Upper lobe of left lung (tissue), 6 donors: ENCODE data around the gene LRIG2. TPM values are rescaled to one million over a fixed set of nuclear protein-coding genes. Genes with fewer than 3 reads are reported as not detected.
"Not testable (repeated sequence)": the region's sequence is repeated elsewhere in the genome, so short reads cannot be mapped to it uniquely, and the experiment has no call there.

Experiments
- ATAC-seq, 2 donors: fragments of 200-7000 bp; cut with Tn5 transposase; one replicate each; pipeline ENCODE4 v1.9.1; 2022; ENCODE audit warnings: mild to moderate bottlenecking in 2 of 2, moderate library complexity in 2 of 2; ENCODE audit not compliant: low FRiP score in 2 of 2
- DNase-seq, 2 donors: peaks; one replicate each; pipeline ENCODE4 v3.0.0-alpha.2; 2019 to 2020
- H3K27ac ChIP-seq, 4 donors: fragments of 200-600 bp; sonication (generic); one replicate each; pipeline ENCODE4 v1.5.1; 2016 to 2019
- H3K27me3 ChIP-seq, 4 donors: fragments of 200-600 bp; sonication (generic); one replicate each; pipeline ENCODE4 v1.5.1; 2017 to 2019
- H3K36me3 ChIP-seq, 4 donors: fragments of 200-600 bp; sonication (generic); one replicate each; pipeline ENCODE4 v1.5.1; 2016 to 2019
- H3K4me1 ChIP-seq, 4 donors: fragments of 200-600 bp; sonication (generic); one replicate each; pipeline ENCODE4 v1.5.1; 2018 to 2019
- H3K4me3 ChIP-seq, 4 donors: fragments of 200-600 bp; sonication (generic); one replicate each; pipeline ENCODE4 v1.5.1; 2017 to 2019; ENCODE audit warnings: mild to moderate bottlenecking in 2 of 4, moderate library complexity in 1 of 4
- H3K9me3 ChIP-seq, 4 donors: fragments of 200-600 bp; sonication (generic); one replicate each; pipeline ENCODE4 v1.5.1; 2018 to 2019
- EP300 ChIP-seq, 4 donors: sonication (generic); formaldehyde crosslinking; IDR thresholded peaks; one replicate each; pipeline ENCODE4 v1.5.1; 2017; ENCODE audit warnings: antibody characterized with exemption in 4 of 4, control low read depth in 2 of 4
- POLR2A ChIP-seq, 4 donors: fragments of 450-650 bp; IDR thresholded peaks; one replicate each; pipeline ENCODE4 v1.5.1; 2016 to 2017; ENCODE audit warnings: antibody characterized with exemption in 4 of 4, mild to moderate bottlenecking in 2 of 4
- POLR2AphosphoS5 ChIP-seq, 2 donors: sonication (generic); formaldehyde crosslinking; IDR thresholded peaks; one replicate each; pipeline ENCODE4 v1.5.1; 2017; ENCODE audit warnings: antibody characterized with exemption in 2 of 2
- WGBS, 2 donors: methylation state at CpG; one replicate each; pipeline ENCODE4 v1.1.5; 2017 to 2018; 5-methylcytosine and 5-hydroxymethylcytosine counted together
- total RNA-seq, 6 donors: library from RNA; depleted of rRNA in 4 of 6; stranded (reverse); fragments of >200 nt in 4 of 6; gene quantifications; one replicate each; pipeline versions ENCODE4 v1.1.0 to v1.2.1, GENCODE V29; 2016 to 2021
- TF ChIP-seq, protein P1 (sequence below), 6 experiments: fragments of 450-650 bp in 4 of 6; fragments of 200-600 bp in 2 of 6; sonication (generic) in 2 of 6; IDR thresholded peaks; one replicate each; pipeline ENCODE4 v1.5.1; 2016 to 2019; ENCODE audit warnings: antibody characterized with exemption in 6 of 6
- donor health status: DM: no; HTN: no; CAD: no; lungs with moderate emphysema.
- donor health status: DM: no; HTN: yes; CAD: no; lungs with severe emphysema.

Gene LRIG2
- total RNA-seq, 6 donors from 2014 or later: 4.2 to 21.1 (median 11.8) TPM

DNA sequence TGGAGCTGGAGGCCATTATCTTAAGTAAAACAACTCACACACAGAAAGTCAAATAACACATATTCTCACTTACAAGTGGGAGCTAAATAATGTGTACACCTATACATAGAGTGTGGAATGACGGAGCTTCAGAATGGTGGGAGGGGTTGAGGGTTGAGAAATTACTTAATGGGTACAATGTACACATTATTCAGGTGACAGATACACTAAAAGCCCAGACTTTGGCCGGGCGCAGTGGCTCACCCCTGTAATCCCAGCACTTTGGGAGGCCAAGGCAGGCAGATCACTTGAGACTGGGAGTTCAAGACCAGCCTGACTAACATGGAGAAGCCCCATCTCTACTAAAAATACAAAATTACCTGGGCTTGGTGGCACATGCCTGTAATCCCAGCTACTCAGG is 24.9 kb upstream of the LRIG2 start:
- no peak for DNase-seq
- Histone ChIP-seq H3K27me3 (no peaks in the 10 kb centered on the region), H3K36me3 (no peaks in the 10 kb centered on the region), H3K9me3 (no peaks in the 10 kb centered on the region), H3K4me3 (no peak overlapping the region), H3K4me1 (peaks cover 0 to 1% (median 1%) of the 10 kb centered on the region in 4 donors), H3K27ac (no peak overlapping the region)
- 88 to 94% methylated on average over 3 of the region's 3 CpGs for WGBS, 2 donors
- no peak for ATAC-seq
- TF ChIP-seq, protein P1, sequence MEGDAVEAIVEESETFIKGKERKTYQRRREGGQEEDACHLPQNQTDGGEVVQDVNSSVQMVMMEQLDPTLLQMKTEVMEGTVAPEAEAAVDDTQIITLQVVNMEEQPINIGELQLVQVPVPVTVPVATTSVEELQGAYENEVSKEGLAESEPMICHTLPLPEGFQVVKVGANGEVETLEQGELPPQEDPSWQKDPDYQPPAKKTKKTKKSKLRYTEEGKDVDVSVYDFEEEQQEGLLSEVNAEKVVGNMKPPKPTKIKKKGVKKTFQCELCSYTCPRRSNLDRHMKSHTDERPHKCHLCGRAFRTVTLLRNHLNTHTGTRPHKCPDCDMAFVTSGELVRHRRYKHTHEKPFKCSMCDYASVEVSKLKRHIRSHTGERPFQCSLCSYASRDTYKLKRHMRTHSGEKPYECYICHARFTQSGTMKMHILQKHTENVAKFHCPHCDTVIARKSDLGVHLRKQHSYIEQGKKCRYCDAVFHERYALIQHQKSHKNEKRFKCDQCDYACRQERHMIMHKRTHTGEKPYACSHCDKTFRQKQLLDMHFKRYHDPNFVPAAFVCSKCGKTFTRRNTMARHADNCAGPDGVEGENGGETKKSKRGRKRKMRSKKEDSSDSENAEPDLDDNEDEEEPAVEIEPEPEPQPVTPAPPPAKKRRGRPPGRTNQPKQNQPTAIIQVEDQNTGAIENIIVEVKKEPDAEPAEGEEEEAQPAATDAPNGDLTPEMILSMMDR (IDR thresholded peaks at IDR 0.05): no peak
- TF ChIP-seq EP300 (IDR thresholded peaks at IDR 0.05) (no peak), POLR2A (IDR thresholded peaks at IDR 0.05) (no peak), POLR2AphosphoS5 (IDR thresholded peaks at IDR 0.05) (no peak)

DNA sequence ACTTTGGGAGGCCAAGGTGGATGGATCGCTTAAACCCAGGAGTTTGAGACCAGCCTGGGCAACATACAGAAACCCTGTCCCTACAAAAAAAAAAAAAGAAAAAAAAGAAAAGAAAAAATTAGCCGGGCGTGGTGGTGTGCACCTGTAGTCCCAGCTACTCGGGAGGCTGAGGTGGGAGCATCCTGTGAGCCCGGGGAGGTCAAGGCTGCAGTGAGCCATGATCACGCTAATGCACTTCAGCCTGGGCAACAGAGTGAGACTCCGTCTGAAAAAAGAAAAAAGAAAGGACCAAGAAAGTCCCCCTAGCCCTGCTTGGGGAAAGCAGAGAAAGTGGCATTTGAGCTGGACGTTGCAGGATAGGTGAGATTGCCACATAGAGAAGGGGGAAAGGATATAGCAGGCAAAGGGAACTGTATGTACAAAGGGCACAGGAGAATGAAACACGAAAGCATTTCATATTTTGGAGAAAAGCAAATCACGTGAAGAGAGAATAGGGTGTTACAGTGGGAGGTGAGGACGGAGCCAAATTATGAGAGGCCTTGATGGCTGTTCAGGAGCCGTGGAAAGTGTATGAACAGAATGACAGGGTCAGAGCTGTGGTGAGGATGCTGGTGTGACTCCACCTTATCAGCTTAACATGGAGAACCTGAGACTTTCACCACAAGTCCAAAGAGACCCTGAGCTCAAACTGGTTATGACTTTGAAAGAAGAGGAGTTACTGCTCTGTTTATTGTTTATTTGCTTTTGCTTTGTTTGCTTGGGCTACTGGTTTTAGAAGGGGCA is 19.5 kb upstream of the LRIG2 start:
- TF ChIP-seq EP300 (IDR thresholded peaks at IDR 0.05) (no peak), POLR2A (IDR thresholded peaks at IDR 0.05) (no peak), POLR2AphosphoS5 (IDR thresholded peaks at IDR 0.05) (no peak)
- ATAC-seq (no peak), DNase-seq (no peak)
- Histone ChIP-seq H3K4me1 (peaks cover 0 to 5% (median 0%) of the 10 kb centered on the region in 4 donors), H3K36me3 (no peaks in the 10 kb centered on the region), H3K9me3 (no peaks in the 10 kb centered on the region), H3K27ac (no peak overlapping the region), H3K27me3 (no peaks in the 10 kb centered on the region), H3K4me3 (no peak overlapping the region)
- 82 to 83% methylated on average over 12 of the region's 12 CpGs for WGBS, 2 donors

DNA sequence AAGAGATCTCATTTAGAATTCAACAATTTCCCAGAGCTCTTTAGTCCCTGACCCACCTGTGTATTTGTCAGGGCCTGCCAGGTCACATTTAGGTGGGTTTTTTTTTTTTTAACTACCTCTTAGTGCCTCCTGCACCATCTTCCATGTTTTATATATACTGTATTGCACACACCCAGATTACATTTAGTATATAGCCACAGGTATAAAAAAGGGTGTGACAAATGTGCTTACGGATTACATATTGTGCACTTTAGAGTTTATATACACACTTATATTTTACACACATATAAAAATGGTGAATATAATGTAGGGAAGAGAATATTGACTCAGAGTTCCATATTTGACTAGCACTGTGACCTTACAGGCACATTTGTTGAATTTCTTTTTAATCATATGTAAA is 17.4 kb upstream of the LRIG2 start:
- H3K27me3 ChIP-seq: no peaks in the 10 kb centered on the region
- H3K9me3 ChIP-seq: no peaks in the 10 kb centered on the region
- H3K4me1 ChIP-seq: peaks cover 0 to 5% (median 0%) of the 10 kb centered on the region in 4 donors
- 92% methylated on average over 1 of the region's 1 CpG for WGBS, 2 donors
- H3K36me3 ChIP-seq: no peaks in the 10 kb centered on the region
- no peak overlapping the region for H3K4me3 ChIP-seq
- DNase-seq (no peak), ATAC-seq (no peak)
- TF ChIP-seq POLR2A (IDR thresholded peaks at IDR 0.05) (no peak), POLR2AphosphoS5 (IDR thresholded peaks at IDR 0.05) (no peak), EP300 (IDR thresholded peaks at IDR 0.05) (no peak)
- TF ChIP-seq, protein P1 (IDR thresholded peaks at IDR 0.05): no peak
- no peak overlapping the region for H3K27ac ChIP-seq

DNA sequence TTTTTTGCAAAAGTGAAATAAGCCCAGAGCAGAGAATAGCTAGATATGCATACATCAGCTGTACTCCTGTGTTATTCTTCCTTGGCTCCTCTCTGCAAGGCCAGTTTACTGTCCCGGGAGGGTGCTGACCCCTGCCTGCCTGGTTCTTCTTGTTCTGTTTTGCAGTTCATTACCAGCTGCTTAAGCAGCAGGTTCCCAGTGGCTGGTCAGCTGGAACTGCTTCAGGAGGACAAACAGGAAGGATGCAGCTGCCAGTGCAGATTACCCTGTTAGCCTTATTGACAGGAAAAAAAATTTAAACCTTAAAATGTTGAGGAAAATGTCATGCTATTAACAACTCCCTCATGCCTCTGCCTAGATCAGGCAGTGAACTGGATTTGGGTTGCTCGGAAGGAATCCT is 16.0 kb upstream of the LRIG2 start:
- no peak overlapping the region for H3K4me3 ChIP-seq
- H3K9me3 ChIP-seq: no peaks in the 10 kb centered on the region
- TF ChIP-seq EP300 (IDR thresholded peaks at IDR 0.05) (no peak), POLR2AphosphoS5 (IDR thresholded peaks at IDR 0.05) (no peak), POLR2A (IDR thresholded peaks at IDR 0.05) (no peak)
- TF ChIP-seq, protein P1 (IDR thresholded peaks at IDR 0.05): no peak
- no peaks in the 10 kb centered on the region for H3K36me3 ChIP-seq
- H3K27me3 ChIP-seq: no peaks in the 10 kb centered on the region
- H3K4me1 ChIP-seq: peaks cover 0 to 5% (median 0%) of the 10 kb centered on the region in 4 donors
- DNase-seq (no peak), ATAC-seq (no peak)
- 51% methylated on average over 2 of the region's 2 CpGs for WGBS, 2 donors
- no peak overlapping the region for H3K27ac ChIP-seq

DNA sequence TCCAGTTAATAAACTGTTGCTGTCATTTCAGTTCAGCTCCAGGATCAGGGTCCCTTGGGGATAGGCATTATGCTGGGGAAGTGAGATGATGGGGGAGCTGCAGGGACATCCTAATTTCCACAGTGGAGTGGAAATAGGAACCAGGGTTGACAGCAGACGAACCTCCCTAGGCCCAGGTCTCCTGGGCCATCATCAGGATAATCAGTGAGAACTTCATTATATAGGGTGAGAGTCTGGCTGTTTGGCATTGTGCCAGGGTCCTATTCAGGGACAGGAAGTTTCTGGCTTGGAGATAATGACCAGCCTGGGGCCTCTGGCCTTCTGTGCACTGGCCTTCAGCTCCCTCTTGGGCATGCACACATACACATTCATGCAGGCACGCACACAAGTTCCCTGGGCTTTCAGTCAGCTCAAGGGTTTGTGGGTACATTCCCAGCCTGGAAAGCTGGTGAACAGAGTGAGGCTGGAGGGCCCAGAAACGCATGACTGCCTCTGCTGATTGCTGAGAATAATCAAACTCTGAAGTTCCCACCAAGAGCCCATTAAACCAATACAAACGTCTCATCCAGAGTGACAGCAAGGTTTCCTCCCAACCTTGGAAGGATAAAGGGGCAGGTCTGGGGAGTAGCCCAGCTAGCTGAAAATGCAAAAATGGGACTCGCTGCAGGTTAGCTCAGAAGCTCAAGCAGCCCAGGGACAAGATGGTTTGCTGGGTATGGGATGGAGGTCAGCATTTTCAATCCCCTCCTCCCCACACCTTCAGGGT is 13.9 kb upstream of the LRIG2 start:
- no peak for DNase-seq
- Histone ChIP-seq H3K4me1 (peaks cover 0 to 5% (median 0%) of the 10 kb centered on the region in 4 donors), H3K27ac (no peak overlapping the region), H3K27me3 (no peaks in the 10 kb centered on the region), H3K9me3 (no peaks in the 10 kb centered on the region), H3K36me3 (no peaks in the 10 kb centered on the region), H3K4me3 (no peak overlapping the region)
- TF ChIP-seq POLR2AphosphoS5 (IDR thresholded peaks at IDR 0.05): no peak
- no peak for TF ChIP-seq EP300 (IDR thresholded peaks at IDR 0.05)
- no peak for TF ChIP-seq POLR2A (IDR thresholded peaks at IDR 0.05)
- TF ChIP-seq, protein P1 (IDR thresholded peaks at IDR 0.05): no peak
- no peak for ATAC-seq
- 64 to 65% methylated on average over 3 to 5 of the region's 5 CpGs for WGBS, 2 donors

DNA sequence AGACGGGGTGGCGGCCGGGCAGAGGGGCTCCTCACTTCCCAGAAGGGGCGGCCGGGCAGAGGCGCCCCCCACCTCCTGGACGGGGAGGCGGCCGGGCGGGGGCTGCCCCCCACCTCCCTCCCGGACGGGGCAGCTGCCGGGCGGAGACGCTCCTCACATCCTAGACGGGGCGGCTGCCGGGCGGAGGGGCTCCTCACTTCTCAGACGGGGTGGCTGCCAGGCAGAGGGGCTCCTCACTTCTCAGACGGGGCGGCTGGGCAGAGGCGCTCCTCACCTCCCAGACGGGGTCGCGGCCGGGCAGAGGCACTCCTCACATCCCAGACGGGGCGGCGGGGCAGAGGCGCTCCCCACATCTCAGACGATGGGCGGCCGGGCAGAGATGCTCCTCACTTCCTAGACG is 9.5 kb upstream of the LRIG2 start:
- H3K9me3 ChIP-seq, H3K4me3 ChIP-seq, ATAC-seq, H3K27ac ChIP-seq, H3K4me1 ChIP-seq, H3K27me3 ChIP-seq, H3K36me3 ChIP-seq: not testable (repeated sequence)
- WGBS, 2 donors: 81% methylated on average over 3 of the region's 35 CpGs; no CpG with 5 or more reads in 1 of the 2 donors
- peak in 1 of 2 donors; percentile 69 for DNase-seq
